ENCODE data around the gene XIRP2. TPM values are rescaled to one million over a fixed set of nuclear protein-coding genes. Genes with fewer than 3 reads are reported as not detected.
"Not testable (repeated sequence)": the region's sequence is repeated elsewhere in the genome, so short reads cannot be mapped to it uniquely, and the experiment has no call there.

XIRP2 gene
- total RNA-seq, 4 donors from 2014 or later: 0.27 TPM; not detected in 3

GRCh38 chr2:167264380-167264779, 376.1 kb downstream of the XIRP2 start:
- Histone ChIP-seq H3K27me3 (no peaks in the 10 kb centered on the region), H3K36me3 (no peaks in the 10 kb centered on the region), H3K4me1 (no peaks in the 10 kb centered on the region), H3K4me3 (no peak overlapping the region), H3K9me3 (no peaks in the 10 kb centered on the region), H3K27ac (no peak overlapping the region)
- TF ChIP-seq CTCF (IDR thresholded peaks at IDR 0.05) (peak; percentile 35 to 58 (median 51)), POLR2AphosphoS5 (IDR thresholded peaks at IDR 0.05) (no peak), POLR2A (IDR thresholded peaks at IDR 0.05) (no peak)
- in situ Hi-C loops (cut with MboI; ENCODE audit: low pct_ligation_motif_present in 1 of 4, low pct_unique_long_range_greater_than_20kb in 1 of 4, low sequenced_read_pairs in 3 of 4): loop anchor here in 2 of 4 donors (25.0 kb wide), 1 partner anchor 848 kb away; no protein-coding TSS in a partner anchor
- intact Hi-C loops (cut with DNase I; ENCODE audit: low total_unique reads): no loop called here
- DNase-seq: peak; percentile 36
- 75 to 86% methylated on average over 5 of the region's 5 CpGs for WGBS, 2 donors (ENCODE audit: low coverage in 1 of 2)

- WGBS, 2 donors (ENCODE audit: low coverage in 1 of 2): 69 to 83% methylated on average over 2 of the region's 2 CpGs
Measured at GRCh38 chr2:167265004-167265403, 376.7 kb downstream of the XIRP2 start.

GRCh38 chr2:167265722-167266121, 377.4 kb downstream of the XIRP2 start:
- Histone ChIP-seq H3K36me3 (no peaks in the 10 kb centered on the region), H3K9me3 (no peaks in the 10 kb centered on the region), H3K4me3 (no peak overlapping the region), H3K27me3 (no peaks in the 10 kb centered on the region), H3K4me1 (no peaks in the 10 kb centered on the region), H3K27ac (no peak overlapping the region)
- in situ Hi-C loops (cut with MboI; ENCODE audit: low pct_ligation_motif_present in 1 of 4, low pct_unique_long_range_greater_than_20kb in 1 of 4, low sequenced_read_pairs in 3 of 4) (loop anchor here in 2 of 4 donors (25.0 kb wide), 1 partner anchor 847 kb away; no protein-coding TSS in a partner anchor), intact Hi-C loops (cut with DNase I; ENCODE audit: low total_unique reads) (no loop called here)
- DNase-seq: no peak
- 75 to 90% methylated on average over 3 to 5 of the region's 5 CpGs for WGBS, 2 donors (ENCODE audit: low coverage in 1 of 2)
- TF ChIP-seq POLR2AphosphoS5 (IDR thresholded peaks at IDR 0.05): no peak
- no peak for TF ChIP-seq POLR2A (IDR thresholded peaks at IDR 0.05)
- no peak for TF ChIP-seq EP300 (IDR thresholded peaks at IDR 0.05; ENCODE audit: low read depth)
- no peak for TF ChIP-seq CTCF (IDR thresholded peaks at IDR 0.05)

More at GRCh38 chr2:167265004-167265403, 376.7 kb downstream of the XIRP2 start:
- Histone ChIP-seq H3K4me3 (no peak overlapping the region), H3K9me3 (no peaks in the 10 kb centered on the region), H3K4me1 (no peaks in the 10 kb centered on the region), H3K36me3 (no peaks in the 10 kb centered on the region), H3K27me3 (no peaks in the 10 kb centered on the region), H3K27ac (no peak overlapping the region)
- intact Hi-C loops (cut with DNase I; ENCODE audit: low total_unique reads) (no loop called here), in situ Hi-C loops (cut with MboI; ENCODE audit: low pct_ligation_motif_present in 1 of 4, low pct_unique_long_range_greater_than_20kb in 1 of 4, low sequenced_read_pairs in 3 of 4) (loop anchor here in 2 of 4 donors (25.0 kb wide), 1 partner anchor 847 kb away; no protein-coding TSS in a partner anchor)
- DNase-seq: no peak
- TF ChIP-seq EP300 (IDR thresholded peaks at IDR 0.05; ENCODE audit: low read depth) (no peak), POLR2AphosphoS5 (IDR thresholded peaks at IDR 0.05) (no peak), CTCF (IDR thresholded peaks at IDR 0.05) (no peak), POLR2A (IDR thresholded peaks at IDR 0.05) (no peak)

- intact Hi-C loops (cut with DNase I; ENCODE audit: low total_unique reads); H3K9me3 ChIP-seq; H3K4me1 ChIP-seq; H3K27me3 ChIP-seq; H3K4me3 ChIP-seq; H3K36me3 ChIP-seq; DNase-seq; H3K27ac ChIP-seq: not testable (repeated sequence)
- 50 to 81% methylated on average over 1 to 2 of the region's 2 CpGs for WGBS, 2 donors (ENCODE audit: low coverage in 1 of 2)
- in situ Hi-C loops (cut with MboI; ENCODE audit: low pct_ligation_motif_present in 1 of 4, low pct_unique_long_range_greater_than_20kb in 1 of 4, low sequenced_read_pairs in 3 of 4): loop anchor here in 2 of 4 donors (25.0 kb wide), 1 partner anchor 844 kb away; no protein-coding TSS in a partner anchor
Measured at GRCh38 chr2:167268245-167268644, 380.0 kb downstream of the XIRP2 start.

GRCh38 chr2:167271932-167272331, 383.7 kb downstream of the XIRP2 start:
- intact Hi-C loops (cut with DNase I; ENCODE audit: low total_unique reads) (no loop called here), in situ Hi-C loops (cut with MboI; ENCODE audit: low pct_ligation_motif_present in 1 of 4, low pct_unique_long_range_greater_than_20kb in 1 of 4, low sequenced_read_pairs in 3 of 4) (loop anchor here in 2 of 4 donors (25.0 kb wide), 1 partner anchor 840 kb away; no protein-coding TSS in a partner anchor)
- no peak overlapping the region for H3K27ac ChIP-seq
- no peaks in the 10 kb centered on the region for H3K36me3 ChIP-seq
- H3K9me3 ChIP-seq: no peaks in the 10 kb centered on the region
- DNase-seq: no peak
- no peaks in the 10 kb centered on the region for H3K4me1 ChIP-seq
- H3K27me3 ChIP-seq: no peaks in the 10 kb centered on the region
- WGBS, 2 donors (ENCODE audit: low coverage in 1 of 2): 44 to 57% methylated on average over 3 of the region's 3 CpGs
- no peak overlapping the region for H3K4me3 ChIP-seq
- TF ChIP-seq EP300 (IDR thresholded peaks at IDR 0.05; ENCODE audit: low read depth) (no peak), CTCF (IDR thresholded peaks at IDR 0.05) (no peak), POLR2A (IDR thresholded peaks at IDR 0.05) (no peak), POLR2AphosphoS5 (IDR thresholded peaks at IDR 0.05) (no peak)

All from transverse colon (tissue), 4 donors.